OCI-LY3 (cell line): ENCODE data around the gene TMEM163.

Experiments used
- EZH2phosphoT487 ChIP-seq: fragments of 200-600 bp; shearing (Covaris generic); IDR thresholded peaks from 2 replicates; pipeline ENCODE4 v1.6.1; 2018; ENCODE audit warnings: antibody characterized with exemption, mixed run types, low read depth
- TF ChIP-seq, protein P1 (sequence below): fragments of 200-600, 300-600 bp; sonication (generic); IDR thresholded peaks from 2 replicates; pipeline ENCODE4 v1.5.1; 2014; ENCODE audit warnings: antibody characterized with exemption, low read length, low read depth

DNA sequence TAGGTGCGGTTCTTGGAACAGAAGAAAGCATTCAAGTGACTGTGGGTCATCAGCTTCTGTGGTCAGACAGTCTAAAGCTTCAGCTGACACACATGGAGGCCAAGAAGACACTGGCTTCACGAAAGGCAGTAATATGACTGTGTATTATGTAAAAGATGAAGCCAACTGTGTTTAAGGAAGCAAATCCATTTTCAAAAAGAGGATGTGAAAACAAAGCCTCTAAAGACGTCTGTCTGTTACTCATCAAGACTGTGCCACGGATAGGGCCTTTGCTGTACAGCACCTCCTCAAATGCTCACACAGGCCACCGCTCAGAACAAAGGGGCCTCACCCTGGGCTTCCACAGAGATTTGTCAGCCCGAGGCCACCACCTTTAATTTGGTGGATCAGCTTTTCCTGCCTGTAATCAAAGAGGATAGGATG lies 21.1 kb upstream of the TMEM163 start:
- TF ChIP-seq, protein P1, sequence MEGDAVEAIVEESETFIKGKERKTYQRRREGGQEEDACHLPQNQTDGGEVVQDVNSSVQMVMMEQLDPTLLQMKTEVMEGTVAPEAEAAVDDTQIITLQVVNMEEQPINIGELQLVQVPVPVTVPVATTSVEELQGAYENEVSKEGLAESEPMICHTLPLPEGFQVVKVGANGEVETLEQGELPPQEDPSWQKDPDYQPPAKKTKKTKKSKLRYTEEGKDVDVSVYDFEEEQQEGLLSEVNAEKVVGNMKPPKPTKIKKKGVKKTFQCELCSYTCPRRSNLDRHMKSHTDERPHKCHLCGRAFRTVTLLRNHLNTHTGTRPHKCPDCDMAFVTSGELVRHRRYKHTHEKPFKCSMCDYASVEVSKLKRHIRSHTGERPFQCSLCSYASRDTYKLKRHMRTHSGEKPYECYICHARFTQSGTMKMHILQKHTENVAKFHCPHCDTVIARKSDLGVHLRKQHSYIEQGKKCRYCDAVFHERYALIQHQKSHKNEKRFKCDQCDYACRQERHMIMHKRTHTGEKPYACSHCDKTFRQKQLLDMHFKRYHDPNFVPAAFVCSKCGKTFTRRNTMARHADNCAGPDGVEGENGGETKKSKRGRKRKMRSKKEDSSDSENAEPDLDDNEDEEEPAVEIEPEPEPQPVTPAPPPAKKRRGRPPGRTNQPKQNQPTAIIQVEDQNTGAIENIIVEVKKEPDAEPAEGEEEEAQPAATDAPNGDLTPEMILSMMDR: no peak
- TF ChIP-seq EZH2phosphoT487: no peak
